ENCODE measurements around the gene CNTD1.
A peak's percentile ranks its signal among the peaks of the same experiment; 100 is the strongest.

The CNTD1 gene

GRCh38 chr17:42809250-42809649 is 10.6 kb downstream of the CNTD1 start:
- H2AK5ac ChIP-seq (ENCODE audit: low read length) = no peak overlapping the region
- H3K79me1 ChIP-seq (ENCODE audit: low read length) = no peaks in the 10 kb centered on the region
- H3K14ac ChIP-seq (ENCODE audit: low read length) = no peak overlapping the region
- no peak overlapping the region for H3K4me2 ChIP-seq (ENCODE audit: low read length)
- no CpG with 5 or more reads among the region's 3 CpGs for WGBS (ENCODE audit: extremely low coverage, insufficient coverage, insufficient read length)
- H3K4me1 ChIP-seq (ENCODE audit: control insufficient read depth in 1 of 2, insufficient read depth in 2 of 2, low read length in 2 of 2) = no peaks in the 10 kb centered on the region
- H4K91ac ChIP-seq (ENCODE audit: low read depth, low read length) = no peak overlapping the region
- no peak overlapping the region for H2BK5ac ChIP-seq (ENCODE audit: low read depth, low read length, poor library complexity)
- H3K36me3 ChIP-seq (ENCODE audit: control insufficient read depth in 1 of 2, insufficient read depth in 2 of 2, low read length in 2 of 2) = peaks cover 12 to 15% of the 10 kb centered on the region in 2 experiments
- H2BK12ac ChIP-seq (ENCODE audit: low read length) = no peak overlapping the region
- no peak overlapping the region for H3K4me3 ChIP-seq (ENCODE audit: low read depth, low read length)
- H3K9me3 ChIP-seq (ENCODE audit: insufficient read depth, low read depth, low read length) = no peaks in the 10 kb centered on the region
- no peaks in the 10 kb centered on the region for H3K27me3 ChIP-seq (ENCODE audit: insufficient read depth, low read length)
- no peak overlapping the region for H4K8ac ChIP-seq (ENCODE audit: low read depth, low read length)
- no peak overlapping the region for H2AFZ ChIP-seq (ENCODE audit: insufficient read depth, low read length, poor library complexity)
- H3K18ac ChIP-seq (ENCODE audit: low read length) = no peak overlapping the region
- no peaks in the 10 kb centered on the region for H3K79me2 ChIP-seq (ENCODE audit: control insufficient read depth, insufficient read depth, low read length, poor library complexity)
- H3K23ac ChIP-seq (ENCODE audit: low read length) = no peak overlapping the region
- H3K4ac ChIP-seq (ENCODE audit: low read depth, low read length) = no peak overlapping the region
- H4K12ac ChIP-seq (ENCODE audit: low read depth, low read length) = no peak overlapping the region
- H3K27ac ChIP-seq (ENCODE audit: low read depth, low read length) = no peak overlapping the region
- H2BK120ac ChIP-seq (ENCODE audit: insufficient read depth, low read length, poor library complexity) = no peak overlapping the region
- H3K9ac ChIP-seq (ENCODE audit: low read length) = no peak overlapping the region
- peak in 1 of 2 donors; percentile 12 for DNase-seq

DNA sequence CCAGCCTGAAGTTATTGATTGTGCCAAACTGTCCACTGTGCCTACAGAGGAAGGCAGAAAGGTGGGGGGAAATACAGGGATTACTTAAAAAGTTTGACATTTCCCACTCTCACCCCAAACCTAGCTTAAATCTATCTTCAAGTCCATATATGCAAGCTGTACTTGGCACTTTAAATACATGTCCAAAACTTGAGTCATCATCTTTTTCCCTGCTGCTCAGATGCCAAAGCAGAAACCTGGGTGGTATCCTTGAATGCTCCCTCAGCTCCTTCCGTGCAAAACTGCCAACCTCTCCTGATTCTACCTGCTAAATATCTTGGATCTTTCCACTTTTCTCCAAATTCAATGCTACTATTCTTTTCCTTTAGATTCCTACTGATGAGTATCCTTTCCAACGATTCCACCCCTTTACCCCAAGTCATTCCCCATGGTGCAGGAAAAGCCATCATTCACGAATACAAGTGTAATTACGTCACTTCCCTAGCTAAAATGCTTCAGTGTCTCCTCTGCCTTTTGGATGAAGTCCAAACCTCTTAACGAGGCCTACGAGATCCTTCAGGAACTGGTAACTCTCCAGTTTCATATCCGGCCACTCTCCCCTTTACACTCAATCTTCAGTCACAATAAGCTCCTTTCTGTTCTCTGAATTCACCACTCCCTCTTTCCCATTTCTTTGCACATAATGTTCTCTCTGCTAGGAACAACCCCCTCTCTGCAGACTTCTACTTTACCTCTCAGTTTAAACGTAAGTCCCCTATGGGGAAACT is 16.2 kb downstream of the CNTD1 start:
- Histone ChIP-seq H3K79me2 (ENCODE audit: control insufficient read depth, insufficient read depth, low read length, poor library complexity) (no peaks in the 10 kb centered on the region), H2BK5ac (ENCODE audit: low read depth, low read length, poor library complexity) (no peak overlapping the region), H3K9me3 (ENCODE audit: insufficient read depth, low read depth, low read length) (peaks cover 4% of the 10 kb centered on the region), H3K79me1 (ENCODE audit: low read length) (no peaks in the 10 kb centered on the region), H3K23ac (ENCODE audit: low read length) (no peak overlapping the region), H4K91ac (ENCODE audit: low read depth, low read length) (no peak overlapping the region), H3K27ac (ENCODE audit: low read depth, low read length) (no peak overlapping the region), H3K9ac (ENCODE audit: low read length) (no peak overlapping the region), H2AFZ (ENCODE audit: insufficient read depth, low read length, poor library complexity) (no peak overlapping the region), H2AK5ac (ENCODE audit: low read length) (no peak overlapping the region), H2BK12ac (ENCODE audit: low read length) (no peak overlapping the region), H3K18ac (ENCODE audit: low read length) (no peak overlapping the region), H3K4me1 (ENCODE audit: control insufficient read depth in 1 of 2, insufficient read depth in 2 of 2, low read length in 2 of 2) (no peaks in the 10 kb centered on the region), H3K4me2 (ENCODE audit: low read length) (no peak overlapping the region), H3K36me3 (ENCODE audit: control insufficient read depth in 1 of 2, insufficient read depth in 2 of 2, low read length in 2 of 2) (peaks cover 32 to 59% of the 10 kb centered on the region in 2 experiments), H3K27me3 (ENCODE audit: insufficient read depth, low read length) (no peaks in the 10 kb centered on the region), H3K4me3 (ENCODE audit: low read depth, low read length) (no peak overlapping the region), H4K8ac (ENCODE audit: low read depth, low read length) (no peak overlapping the region), H3K4ac (ENCODE audit: low read depth, low read length) (no peak overlapping the region), H3K14ac (ENCODE audit: low read length) (no peak overlapping the region), H2BK120ac (ENCODE audit: insufficient read depth, low read length, poor library complexity) (no peak overlapping the region), H4K12ac (ENCODE audit: low read depth, low read length) (no peak overlapping the region)
- DNase-seq = no peak
- no CpG with 5 or more reads among the region's 8 CpGs for WGBS (ENCODE audit: extremely low coverage, insufficient coverage, insufficient read length)

GRCh38 chr17:42817866-42818265 is 19.2 kb downstream of the CNTD1 start:
- Histone ChIP-seq H3K9me3 (ENCODE audit: insufficient read depth, low read depth, low read length) (peaks cover 4% of the 10 kb centered on the region), H3K27me3 (ENCODE audit: insufficient read depth, low read length) (no peaks in the 10 kb centered on the region), H3K18ac (ENCODE audit: low read length) (no peak overlapping the region), H3K79me2 (ENCODE audit: control insufficient read depth, insufficient read depth, low read length, poor library complexity) (no peaks in the 10 kb centered on the region), H4K8ac (ENCODE audit: low read depth, low read length) (no peak overlapping the region), H3K9ac (ENCODE audit: low read length) (no peak overlapping the region), H3K36me3 (ENCODE audit: control insufficient read depth in 1 of 2, insufficient read depth in 2 of 2, low read length in 2 of 2) (peaks cover 26 to 54% of the 10 kb centered on the region in 2 experiments), H3K14ac (ENCODE audit: low read length) (no peak overlapping the region), H4K91ac (ENCODE audit: low read depth, low read length) (no peak overlapping the region), H3K79me1 (ENCODE audit: low read length) (no peaks in the 10 kb centered on the region), H2AK5ac (ENCODE audit: low read length) (no peak overlapping the region), H3K4ac (ENCODE audit: low read depth, low read length) (no peak overlapping the region), H2BK120ac (ENCODE audit: insufficient read depth, low read length, poor library complexity) (no peak overlapping the region), H3K4me3 (ENCODE audit: low read depth, low read length) (no peak overlapping the region), H2AFZ (ENCODE audit: insufficient read depth, low read length, poor library complexity) (no peak overlapping the region), H4K12ac (ENCODE audit: low read depth, low read length) (no peak overlapping the region), H3K4me2 (ENCODE audit: low read length) (no peak overlapping the region), H3K27ac (ENCODE audit: low read depth, low read length) (no peak overlapping the region), H3K4me1 (ENCODE audit: control insufficient read depth in 1 of 2, insufficient read depth in 2 of 2, low read length in 2 of 2) (no peaks in the 10 kb centered on the region), H3K23ac (ENCODE audit: low read length) (no peak overlapping the region), H2BK5ac (ENCODE audit: low read depth, low read length, poor library complexity) (no peak overlapping the region), H2BK12ac (ENCODE audit: low read length) (no peak overlapping the region)
- peak; percentile 8 to 47 for DNase-seq
- no CpG with 5 or more reads among the region's 1 CpG for WGBS (ENCODE audit: extremely low coverage, insufficient coverage, insufficient read length)

DNA sequence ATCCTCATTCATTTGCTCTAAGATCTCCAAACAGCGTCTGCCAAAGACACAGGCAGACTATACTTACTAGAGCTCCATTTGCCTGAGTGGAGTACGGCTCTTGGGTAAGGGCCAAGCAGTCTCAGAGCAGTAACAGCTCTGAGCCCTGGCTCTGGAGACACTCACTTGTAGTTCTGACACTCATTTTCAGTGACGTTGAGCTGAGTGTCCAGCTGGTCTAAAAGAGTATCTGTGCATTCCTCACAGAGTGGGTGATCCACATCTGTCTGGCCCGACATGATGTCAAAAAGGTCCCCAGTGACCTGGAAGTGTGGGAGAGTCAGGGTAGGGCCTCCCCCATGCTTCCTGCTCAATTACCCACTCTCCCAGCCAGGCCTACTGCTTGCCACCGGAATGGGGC is 19.7 kb downstream of the CNTD1 start:
- Histone ChIP-seq H3K36me3 (ENCODE audit: control insufficient read depth in 1 of 2, insufficient read depth in 2 of 2, low read length in 2 of 2) (peaks cover 24 to 54% of the 10 kb centered on the region in 2 experiments), H3K9me3 (ENCODE audit: insufficient read depth, low read depth, low read length) (peaks cover 4% of the 10 kb centered on the region), H2BK120ac (ENCODE audit: insufficient read depth, low read length, poor library complexity) (no peak overlapping the region), H3K9ac (ENCODE audit: low read length) (no peak overlapping the region), H4K91ac (ENCODE audit: low read depth, low read length) (no peak overlapping the region), H3K18ac (ENCODE audit: low read length) (no peak overlapping the region), H4K12ac (ENCODE audit: low read depth, low read length) (no peak overlapping the region), H2AK5ac (ENCODE audit: low read length) (no peak overlapping the region), H3K27me3 (ENCODE audit: insufficient read depth, low read length) (no peaks in the 10 kb centered on the region), H3K4me1 (ENCODE audit: control insufficient read depth in 1 of 2, insufficient read depth in 2 of 2, low read length in 2 of 2) (peaks cover 1% of the 10 kb centered on the region in 2 experiments), H3K79me1 (ENCODE audit: low read length) (no peaks in the 10 kb centered on the region), H2BK5ac (ENCODE audit: low read depth, low read length, poor library complexity) (no peak overlapping the region), H2BK12ac (ENCODE audit: low read length) (no peak overlapping the region), H3K23ac (ENCODE audit: low read length) (no peak overlapping the region), H4K8ac (ENCODE audit: low read depth, low read length) (no peak overlapping the region), H3K27ac (ENCODE audit: low read depth, low read length) (no peak overlapping the region), H3K14ac (ENCODE audit: low read length) (no peak overlapping the region), H3K4me2 (ENCODE audit: low read length) (no peak overlapping the region), H3K4me3 (ENCODE audit: low read depth, low read length) (no peak overlapping the region), H3K4ac (ENCODE audit: low read depth, low read length) (no peak overlapping the region), H3K79me2 (ENCODE audit: control insufficient read depth, insufficient read depth, low read length, poor library complexity) (no peaks in the 10 kb centered on the region), H2AFZ (ENCODE audit: insufficient read depth, low read length, poor library complexity) (no peak overlapping the region)
- no peak for DNase-seq
- no CpG with 5 or more reads among the region's 5 CpGs for WGBS (ENCODE audit: extremely low coverage, insufficient coverage, insufficient read length)

All from trophoblast cell (in vitro differentiated cells and primary cell).